DMS53 (cell line): ENCODE results near the gene GALNT12.
A peak's percentile ranks its signal among the peaks of the same experiment; 100 is the strongest.

ENCODE experiments used
- DNase-seq: peaks from one replicate; lab custom pipeline; 2025; lab: John Stamatoyannopoulos, UW

Gene GALNT12, protein sequence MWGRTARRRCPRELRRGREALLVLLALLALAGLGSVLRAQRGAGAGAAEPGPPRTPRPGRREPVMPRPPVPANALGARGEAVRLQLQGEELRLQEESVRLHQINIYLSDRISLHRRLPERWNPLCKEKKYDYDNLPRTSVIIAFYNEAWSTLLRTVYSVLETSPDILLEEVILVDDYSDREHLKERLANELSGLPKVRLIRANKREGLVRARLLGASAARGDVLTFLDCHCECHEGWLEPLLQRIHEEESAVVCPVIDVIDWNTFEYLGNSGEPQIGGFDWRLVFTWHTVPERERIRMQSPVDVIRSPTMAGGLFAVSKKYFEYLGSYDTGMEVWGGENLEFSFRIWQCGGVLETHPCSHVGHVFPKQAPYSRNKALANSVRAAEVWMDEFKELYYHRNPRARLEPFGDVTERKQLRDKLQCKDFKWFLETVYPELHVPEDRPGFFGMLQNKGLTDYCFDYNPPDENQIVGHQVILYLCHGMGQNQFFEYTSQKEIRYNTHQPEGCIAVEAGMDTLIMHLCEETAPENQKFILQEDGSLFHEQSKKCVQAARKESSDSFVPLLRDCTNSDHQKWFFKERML

DNA sequence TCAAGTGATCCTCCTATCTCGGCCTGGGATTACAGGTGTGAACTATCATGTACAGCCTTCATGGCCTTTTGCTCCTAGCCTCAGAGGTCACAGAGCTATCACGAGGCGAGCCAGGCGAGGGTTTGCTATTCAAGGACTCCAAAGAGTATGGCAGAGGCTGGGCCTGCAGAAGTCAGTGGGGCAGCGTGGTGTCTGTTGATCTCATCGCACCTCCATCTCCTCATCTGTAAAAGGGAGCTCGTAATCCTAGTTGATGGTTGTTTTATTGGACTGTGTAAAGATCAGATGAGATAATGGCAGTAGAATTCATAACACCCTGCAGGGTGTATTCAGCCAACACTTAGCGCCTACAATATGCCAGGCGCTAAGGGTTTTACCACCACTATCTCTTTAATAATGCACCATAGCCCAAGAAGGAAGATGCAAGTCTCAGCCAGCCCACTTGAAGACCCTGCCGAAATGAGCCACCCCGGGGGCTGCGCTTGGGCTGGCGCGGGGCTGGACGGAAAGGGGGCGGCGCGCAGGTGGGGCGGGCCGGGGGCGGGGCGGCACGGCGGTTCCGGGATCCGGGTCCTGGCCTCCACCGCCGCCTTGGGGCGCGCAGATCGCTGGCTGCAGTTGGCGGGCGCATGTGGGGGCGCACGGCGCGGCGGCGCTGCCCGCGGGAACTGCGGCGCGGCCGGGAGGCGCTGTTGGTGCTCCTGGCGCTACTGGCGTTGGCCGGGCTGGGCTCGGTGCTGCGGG lies at the start of gene GALNT12:
TSS of gene GALNT12 (plus strand) at position 601 of the 744 bp plus-strand sequence. CDS start at position 630, 29 bp downstream.
- DNase-seq = peak; percentile 50

DNA sequence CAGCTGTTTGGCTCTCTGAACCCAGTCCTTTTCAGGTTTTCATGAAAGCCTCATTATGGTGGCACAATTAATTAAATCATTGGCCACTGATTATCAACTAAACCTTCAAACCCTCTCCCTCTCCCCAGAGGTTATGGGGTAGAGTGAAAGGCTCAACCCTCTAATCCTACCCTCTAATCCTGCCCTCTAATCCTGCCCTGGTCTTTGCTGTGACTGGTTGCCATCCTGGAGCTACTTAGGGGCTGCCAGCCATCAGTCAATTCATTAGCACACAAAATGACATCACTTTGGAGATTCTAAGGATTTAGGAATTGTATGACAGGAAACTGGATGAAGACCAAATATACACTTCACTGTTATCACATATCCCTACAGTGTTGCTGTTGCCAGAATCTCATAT lies 47.2 kb upstream of the GALNT12 start:
- DNase-seq = no peak

DNA sequence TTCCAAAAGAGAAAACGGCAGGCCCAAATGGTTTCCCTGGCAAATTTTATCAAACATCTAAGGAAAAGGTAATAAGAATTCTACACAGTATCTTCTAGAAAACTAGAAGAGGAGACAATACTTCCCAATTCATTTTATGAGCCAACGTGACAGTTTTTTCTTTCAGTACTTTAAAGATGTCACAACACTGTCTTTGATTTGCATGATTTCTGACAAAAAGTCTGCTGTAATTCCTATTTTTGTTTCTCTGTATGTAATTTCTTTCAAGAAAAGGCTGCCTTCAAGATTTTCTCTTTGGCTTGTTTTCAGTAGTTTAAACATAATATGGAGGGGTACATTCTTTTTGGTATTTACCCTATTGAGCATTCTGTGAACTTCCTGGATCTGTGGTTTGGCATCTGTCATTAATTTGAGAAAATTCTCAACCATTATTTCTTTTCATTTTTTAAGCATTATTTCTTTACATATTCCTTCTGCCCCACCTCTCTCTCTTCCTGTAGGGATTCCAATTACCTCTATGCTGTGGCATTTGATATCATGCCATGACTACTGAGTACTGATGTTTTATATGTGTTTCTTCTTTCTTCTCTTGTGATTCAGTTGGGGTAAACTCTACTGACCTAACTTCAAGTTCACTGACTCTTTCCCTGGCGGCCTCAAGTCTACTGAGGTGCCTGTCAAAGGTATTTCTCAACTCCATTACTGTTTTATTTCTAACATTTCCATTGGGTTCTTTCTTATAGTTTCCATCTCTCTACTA lies 43.3 kb upstream of the GALNT12 start:
- no peak for DNase-seq

DNA sequence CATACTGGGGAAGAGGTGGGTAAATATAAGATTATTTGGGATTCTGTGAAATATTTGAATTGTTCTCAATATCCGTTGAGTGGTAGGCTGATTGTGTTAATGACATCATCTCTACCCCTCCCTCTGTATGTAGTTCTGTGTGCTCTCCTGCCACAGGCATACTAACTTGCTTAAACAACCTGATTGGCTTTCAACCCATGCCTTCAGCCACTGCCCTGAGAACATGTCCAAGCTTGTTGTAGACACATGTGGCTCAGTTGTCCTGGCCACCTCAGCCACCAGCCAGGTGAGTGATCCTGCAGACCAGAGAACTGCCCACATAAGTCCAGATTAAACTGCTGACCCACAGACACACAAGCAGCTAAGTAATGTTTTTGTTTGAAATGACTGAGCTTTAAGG lies 42.2 kb upstream of the GALNT12 start:
- DNase-seq = peak; percentile 15

DNA sequence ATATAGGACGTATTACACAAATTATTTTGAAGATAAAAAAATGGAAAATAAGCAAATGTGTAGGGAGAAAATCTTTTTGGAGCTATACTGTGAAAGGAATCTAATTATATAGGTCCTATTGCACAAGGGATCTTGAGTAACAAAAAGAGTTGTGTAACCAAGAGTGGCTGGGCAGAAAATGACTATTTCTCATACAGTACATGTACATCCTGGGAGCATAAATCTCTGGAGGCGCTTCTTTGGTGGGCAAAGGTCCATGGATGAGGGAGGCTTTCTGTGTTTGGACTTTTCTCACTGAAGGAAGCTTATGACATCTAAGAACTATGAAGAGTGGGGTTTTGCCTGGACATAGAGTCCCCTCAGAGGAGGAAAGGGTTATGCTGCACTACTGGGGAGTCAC lies 40.9 kb upstream of the GALNT12 start:
- DNase-seq = no peak

DNA sequence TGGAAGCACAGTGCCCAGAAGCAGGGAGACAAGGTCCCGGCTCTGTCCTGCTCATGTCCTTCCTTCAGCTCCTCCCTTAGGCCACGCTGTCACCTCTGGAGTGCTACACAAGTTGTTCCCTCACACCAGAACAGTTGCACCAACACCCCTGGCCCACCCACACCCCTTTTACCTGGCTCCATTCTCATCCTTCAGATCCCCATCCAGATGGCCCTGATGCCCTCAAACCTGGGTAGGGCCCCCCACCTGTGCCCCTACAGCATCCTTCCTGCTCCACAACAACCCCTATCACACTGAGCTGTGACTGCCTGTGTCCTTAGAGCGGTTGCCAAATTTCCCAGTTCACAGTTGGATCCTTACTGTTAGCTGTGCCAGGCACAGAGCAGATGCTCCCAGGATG lies 40.3 kb upstream of the GALNT12 start:
- no peak for DNase-seq

DNA sequence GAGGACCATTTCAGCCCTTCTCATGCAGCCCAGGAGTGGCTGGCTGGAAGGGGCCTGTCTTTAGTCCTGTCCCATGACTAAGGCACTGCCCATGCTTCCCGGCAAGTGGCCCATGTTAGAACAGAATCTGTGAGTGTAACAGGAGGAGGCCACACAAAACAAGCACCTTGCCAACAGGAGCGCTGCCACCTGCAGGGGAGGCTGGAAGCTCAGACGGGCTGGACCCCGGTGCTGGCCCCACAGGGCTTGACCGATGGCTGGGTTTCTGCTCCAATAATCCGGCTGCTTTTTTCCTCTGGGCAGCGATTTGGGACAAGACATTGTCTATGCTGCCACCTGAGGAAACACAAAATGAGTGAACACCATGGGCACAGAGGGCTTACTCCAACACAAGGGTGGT lies 39.6 kb upstream of the GALNT12 start:
- DNase-seq = no peak

DNA sequence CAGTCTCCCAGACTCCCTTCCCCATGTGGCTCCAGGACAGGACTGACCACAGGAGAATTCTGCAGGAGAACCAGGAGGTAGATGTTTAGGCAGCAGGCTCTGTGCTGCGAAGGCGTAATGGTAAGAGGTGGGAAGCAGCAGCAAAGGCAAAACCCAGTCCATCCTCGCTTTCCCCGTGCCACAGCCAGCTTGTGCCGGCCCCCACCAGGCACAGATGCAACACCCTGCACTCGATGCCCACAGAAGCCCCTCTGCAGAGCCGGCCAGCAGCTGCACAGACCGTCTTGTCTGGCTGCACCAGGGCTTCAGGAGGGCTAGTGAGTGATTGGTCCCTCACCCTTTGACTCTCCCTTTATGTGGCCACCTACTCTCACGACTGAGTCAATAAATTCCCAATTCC lies 39.1 kb upstream of the GALNT12 start:
- no peak for DNase-seq

- no peak for DNase-seq
These were observed 36.8 kb upstream of the GALNT12 start for GRCh38 chr9:98770717-98771116.

DNA sequence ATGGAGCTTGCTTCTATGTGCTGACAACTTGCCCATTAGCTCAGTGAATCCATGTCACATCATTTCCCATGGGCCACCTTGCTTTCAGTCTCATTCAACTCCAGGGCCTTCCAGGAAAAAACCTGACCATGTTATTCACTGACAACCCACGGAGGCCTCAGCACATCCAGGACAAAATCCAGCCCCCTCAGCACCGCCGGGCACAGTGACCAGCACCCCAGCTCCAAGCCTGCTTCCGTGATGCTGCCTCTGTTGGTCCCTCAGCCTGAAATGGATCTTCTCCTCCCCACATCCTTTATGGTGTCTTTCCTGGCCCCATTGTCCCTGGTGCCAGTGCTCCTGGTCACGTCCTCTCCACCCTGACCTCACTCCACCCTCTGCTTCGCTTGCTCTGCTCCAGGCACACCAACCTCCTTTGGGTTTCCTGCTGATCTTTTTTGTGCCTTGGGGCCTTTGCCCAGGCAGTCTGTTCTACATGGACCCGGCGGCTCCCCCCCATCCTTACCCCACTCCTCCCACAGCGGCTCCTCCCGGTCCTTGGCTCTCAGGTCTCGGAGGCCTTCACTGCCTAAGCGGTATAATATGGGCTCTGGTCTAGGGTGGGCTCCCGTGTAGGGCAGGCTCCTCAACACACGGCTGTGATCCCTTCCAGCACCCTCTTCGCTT lies 36.1 kb upstream of the GALNT12 start:
- DNase-seq = no peak

DNA sequence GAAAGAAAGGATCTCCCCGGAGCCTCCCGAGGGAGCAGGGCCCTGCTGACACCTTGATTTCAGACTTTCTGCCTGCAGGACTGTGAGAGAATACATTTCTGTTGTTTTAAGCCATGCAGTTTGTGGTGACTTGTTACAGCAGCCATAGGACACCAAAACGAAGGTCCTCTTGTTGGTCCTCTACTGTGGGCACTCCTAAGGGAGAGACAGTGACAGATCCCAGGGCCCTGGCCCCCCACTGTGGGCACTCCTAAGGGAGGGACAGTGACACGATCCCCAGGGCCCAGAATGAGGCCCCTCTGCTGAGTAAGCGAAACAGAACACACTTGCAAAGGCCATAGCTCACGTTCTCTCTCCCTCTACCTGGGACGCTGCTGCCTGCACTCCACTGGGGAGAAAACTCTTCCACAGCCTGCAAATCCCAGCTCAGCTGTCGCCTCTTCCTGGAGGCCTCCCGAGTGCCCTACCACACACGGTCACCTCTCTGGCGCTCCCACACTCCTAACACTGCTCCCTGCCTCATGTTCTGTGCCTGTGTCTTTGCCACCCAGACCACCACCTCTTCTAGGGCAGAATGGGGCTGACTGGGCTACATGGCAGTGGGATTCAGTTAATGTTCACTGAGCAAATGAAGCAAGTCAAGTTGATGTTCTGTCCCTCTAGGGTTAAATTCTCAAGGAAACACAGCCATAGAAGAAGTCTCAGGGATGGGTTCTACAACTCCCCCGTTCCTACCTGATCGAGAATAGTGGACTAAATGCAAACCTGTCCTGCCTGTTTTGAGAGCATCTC lies 34.9 kb upstream of the GALNT12 start:
- no peak for DNase-seq

GRCh38 chr9:98773721-98774120 lies 33.7 kb upstream of the GALNT12 start:
- no peak for DNase-seq

GRCh38 chr9:98774746-98775145 lies 32.7 kb upstream of the GALNT12 start:
- peak; percentile 24 for DNase-seq

GRCh38 chr9:98775831-98776441 lies 31.5 kb upstream of the GALNT12 start:
- peak; percentile 65 for DNase-seq

DNA sequence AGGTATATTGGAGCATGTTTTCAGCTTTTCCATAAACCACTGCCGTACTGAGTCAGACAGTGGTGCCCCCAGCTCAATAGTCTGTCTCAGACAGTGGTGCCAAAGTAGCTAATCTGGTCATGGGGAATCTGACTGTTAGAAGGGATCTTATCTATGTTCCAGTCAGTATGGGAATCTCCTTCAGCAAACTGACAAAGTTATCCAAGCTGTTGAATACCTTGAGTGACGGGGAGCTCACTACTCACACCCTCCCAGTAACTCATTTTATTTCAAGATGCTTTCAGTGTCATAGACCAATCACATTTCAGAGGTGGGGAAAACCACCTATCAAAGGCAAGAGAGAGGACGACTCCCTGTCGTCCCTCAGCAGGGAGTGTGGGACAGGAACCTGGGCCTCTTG lies 29.9 kb upstream of the GALNT12 start:
- DNase-seq = no peak

GRCh38 chr9:98778251-98778650 lies 29.2 kb upstream of the GALNT12 start:
- DNase-seq = no peak

DNA sequence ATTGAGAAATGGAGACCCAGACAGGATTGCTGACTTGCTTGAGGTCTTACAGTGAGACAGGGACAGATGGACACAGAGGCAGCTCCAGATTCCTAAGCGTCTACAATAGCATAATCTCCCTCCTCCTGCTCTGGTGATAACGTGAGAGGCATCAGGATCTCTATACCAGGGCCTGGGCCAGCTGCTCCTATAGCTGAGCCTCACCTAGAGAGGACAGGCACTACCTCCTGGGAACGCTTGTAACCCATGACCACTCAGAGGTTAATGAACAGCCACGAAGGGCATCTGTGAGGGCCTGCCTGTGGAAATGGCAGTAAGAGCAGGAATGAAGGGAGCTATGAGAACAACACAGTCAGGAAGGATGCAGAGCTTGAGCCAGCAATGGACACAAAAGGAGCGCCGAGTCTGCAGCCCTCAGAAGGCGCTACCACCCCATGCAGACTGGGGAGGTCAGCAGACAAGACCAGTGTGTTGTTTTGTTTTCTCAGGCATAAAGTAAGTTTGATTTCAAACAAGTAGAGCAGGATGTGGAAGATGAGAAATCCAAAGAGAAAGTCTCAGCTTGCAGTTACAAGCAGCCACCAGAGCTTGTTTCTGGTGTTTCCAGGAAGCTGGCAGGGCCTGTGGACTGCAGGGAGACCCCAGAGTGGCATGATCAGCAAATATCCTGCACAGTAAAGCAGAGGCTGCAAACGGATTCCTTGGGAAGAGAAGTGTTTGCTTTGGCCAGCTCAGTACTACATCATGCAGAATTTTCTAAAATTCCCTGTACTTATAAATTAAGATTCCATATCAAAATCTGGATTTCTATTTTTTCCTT lies 28.5 kb upstream of the GALNT12 start:
- DNase-seq = peak; percentile 90

GRCh38 chr9:98780059-98780749 lies 27.3 kb upstream of the GALNT12 start:
- peak; percentile 55 for DNase-seq
